HEK293T (cell line): Measurements from ENCODE around the gene SDHA.
"Not testable (repeated sequence)": the region's sequence is repeated elsewhere in the genome, so short reads cannot be mapped to it uniquely, and the experiment has no call there.

Experiments used
- CTCF ChIA-PET: fragments of 350-600 bp; formaldehyde crosslinking; extraction: SDS; loops from one replicate; lab custom pipeline; 2021; ENCODE audit warnings: antibody characterized with exemption, inconsistent platforms; lab: Yijun Ruan, JAX
- POLR2A ChIA-PET: fragments of 350-600 bp; formaldehyde crosslinking; extraction: SDS; loops from one replicate; lab custom pipeline; 2020; ENCODE audit warnings: antibody characterized with exemption, inconsistent platforms; lab: Yijun Ruan, JAX
- DNase-seq: peaks from one replicate; pipeline ENCODE4 v3.0.0; 2012; ENCODE audit warnings: mixed read lengths; ENCODE audit errors: extremely low spot score
- ARNT ChIP-seq: fragments of 450-650 bp; IDR thresholded peaks from 2 replicates; pipeline ENCODE4 v1.6.1; 2017; ENCODE audit warnings: mild to moderate bottlenecking
- BHLHE40 ChIP-seq: fragments of 450-650 bp; IDR thresholded peaks from 2 replicates; pipeline ENCODE4 v1.6.1; 2016; ENCODE audit warnings: mild to moderate bottlenecking, moderate library complexity, borderline replicate concordance
- CTBP1 ChIP-seq: fragments of 450-650 bp; IDR thresholded peaks from 2 replicates; pipeline ENCODE4 v1.6.1; 2016; ENCODE audit warnings: borderline replicate concordance
- ELF4 ChIP-seq: fragments of 450-650 bp; IDR thresholded peaks from 2 replicates; pipeline ENCODE4 v1.6.1; 2017; ENCODE audit warnings: antibody characterized with exemption
- FOXA1 ChIP-seq: fragments of 450-650 bp; IDR thresholded peaks from 2 replicates; pipeline ENCODE4 v1.6.1; 2016; ENCODE audit warnings: mild to moderate bottlenecking
- FOXK2 ChIP-seq: fragments of 450-650 bp; IDR thresholded peaks from 2 replicates; pipeline ENCODE4 v1.6.1; 2016; ENCODE audit warnings: mild to moderate bottlenecking
- FOXM1 ChIP-seq: fragments of 450-650 bp; IDR thresholded peaks from 2 replicates; pipeline ENCODE4 v1.6.1; 2017; ENCODE audit warnings: mild to moderate bottlenecking, borderline replicate concordance
- HDGF ChIP-seq: fragments of 450-650 bp; IDR thresholded peaks from 2 replicates; pipeline ENCODE4 v1.6.1; 2017; ENCODE audit warnings: antibody characterized with exemption, borderline replicate concordance
- L3MBTL2 ChIP-seq: fragments of 450-650 bp; conservative IDR thresholded peaks from 2 replicates; pipeline ENCODE4 v1.6.1; 2016; ENCODE audit warnings: mild to moderate bottlenecking
- LEF1 ChIP-seq: fragments of 450-650 bp; IDR thresholded peaks from 2 replicates; pipeline ENCODE4 v1.6.1; 2017; ENCODE audit warnings: mild to moderate bottlenecking, borderline replicate concordance
- NFRKB ChIP-seq: fragments of 450-650 bp; IDR thresholded peaks from 2 replicates; pipeline ENCODE4 v1.6.1; 2016; ENCODE audit warnings: mild to moderate bottlenecking, moderate library complexity
- SP1 ChIP-seq: fragments of 450-650 bp; IDR thresholded peaks from 2 replicates; pipeline ENCODE4 v1.6.1; 2017
- SUZ12 ChIP-seq: fragments of 450-650 bp; IDR thresholded peaks from 2 replicates; pipeline ENCODE4 v1.6.1; 2016; ENCODE audit warnings: mild to moderate bottlenecking
- TARDBP ChIP-seq: fragments of 450-650 bp; IDR thresholded peaks from 2 replicates; pipeline ENCODE4 v1.6.1; 2016
- ZNF384 ChIP-seq: fragments of 450-650 bp; IDR thresholded peaks from 2 replicates; pipeline ENCODE4 v1.6.1; 2016
- TF ChIP-seq, protein P1 (sequence below): fragments of 450-650 bp; IDR thresholded peaks from 2 replicates; pipeline ENCODE4 v1.6.1; 2016

Gene SDHA

GRCh38 chr5:234450-234849, 16.3 kb downstream of the SDHA start:
- DNase-seq, result no peak
- CTCF ChIA-PET, result no interaction called here
- TF ChIP-seq ZNF384 (no peak), SP1 (no peak), NFRKB (no peak), L3MBTL2 (no peak), FOXM1 (no peak), TARDBP (no peak), LEF1 (no peak), FOXK2 (no peak), FOXA1 (no peak), HDGF (no peak), ELF4 (no peak), ARNT (no peak), BHLHE40 (no peak), CTBP1 (no peak), SUZ12 (no peak)
- TF ChIP-seq, protein P1, sequence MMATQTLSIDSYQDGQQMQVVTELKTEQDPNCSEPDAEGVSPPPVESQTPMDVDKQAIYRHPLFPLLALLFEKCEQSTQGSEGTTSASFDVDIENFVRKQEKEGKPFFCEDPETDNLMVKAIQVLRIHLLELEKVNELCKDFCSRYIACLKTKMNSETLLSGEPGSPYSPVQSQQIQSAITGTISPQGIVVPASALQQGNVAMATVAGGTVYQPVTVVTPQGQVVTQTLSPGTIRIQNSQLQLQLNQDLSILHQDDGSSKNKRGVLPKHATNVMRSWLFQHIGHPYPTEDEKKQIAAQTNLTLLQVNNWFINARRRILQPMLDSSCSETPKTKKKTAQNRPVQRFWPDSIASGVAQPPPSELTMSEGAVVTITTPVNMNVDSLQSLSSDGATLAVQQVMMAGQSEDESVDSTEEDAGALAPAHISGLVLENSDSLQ, result no peak
- POLR2A ChIA-PET, result no interaction called here

- POLR2A ChIA-PET, CTCF ChIA-PET, DNase-seq: not testable (repeated sequence)
Measured at GRCh38 chr5:235527-235926, 17.4 kb downstream of the SDHA start.

DNA sequence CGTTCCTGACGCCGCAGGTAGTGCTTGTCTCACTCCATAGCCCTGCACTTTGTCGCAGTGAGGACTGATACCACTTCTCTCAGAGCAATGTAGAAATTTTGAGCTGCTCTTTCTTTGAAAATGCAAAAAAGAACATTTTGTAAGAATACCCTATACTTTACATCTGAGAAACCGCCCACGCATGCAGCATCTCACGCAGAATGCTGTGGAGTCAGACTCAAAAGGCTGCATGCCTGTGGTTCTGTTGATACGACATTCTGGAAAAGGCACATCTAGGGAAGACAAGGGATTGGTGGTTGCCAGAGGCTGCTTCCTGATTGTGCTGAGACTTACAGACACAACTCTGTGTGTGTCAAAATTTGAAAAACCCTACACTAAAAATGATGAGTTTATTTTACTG, 19.8 kb downstream of the SDHA start:
- DNase-seq, POLR2A ChIA-PET, CTCF ChIA-PET: not testable (repeated sequence)

- POLR2A ChIA-PET, CTCF ChIA-PET, DNase-seq: not testable (repeated sequence)
Measured at GRCh38 chr5:240550-240949, 22.4 kb downstream of the SDHA start.

DNA sequence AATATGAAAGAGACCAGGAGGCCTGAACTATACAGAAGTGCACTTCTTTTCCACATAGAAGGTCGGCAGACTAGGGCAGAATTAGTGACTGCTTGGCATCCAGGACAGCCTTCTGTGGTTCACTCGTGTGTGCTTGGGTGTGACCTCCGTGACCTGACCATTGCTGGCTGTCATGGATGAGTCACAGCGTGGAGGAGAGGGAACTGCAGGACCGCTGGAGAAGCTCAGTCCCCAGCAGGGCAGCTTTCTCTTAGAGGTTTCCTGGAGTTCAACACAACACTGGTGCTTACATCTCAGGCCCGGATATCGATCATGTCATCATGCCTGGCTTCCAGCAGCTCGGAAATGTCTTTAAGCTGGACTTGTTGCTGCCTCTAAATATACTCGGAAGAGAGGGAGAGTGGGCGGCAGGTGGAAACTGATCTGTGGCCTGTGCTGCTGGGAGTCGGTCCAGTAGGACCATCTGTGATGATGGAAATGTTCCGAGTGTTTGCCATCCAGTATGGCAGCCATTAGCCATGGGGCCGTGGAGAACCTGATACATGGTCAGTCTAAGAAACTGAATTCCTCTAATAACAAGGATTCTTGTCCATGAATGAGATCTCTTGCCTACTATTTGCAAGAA, 23.0 kb downstream of the SDHA start:
- POLR2A ChIA-PET, DNase-seq, CTCF ChIA-PET: not testable (repeated sequence)

- DNase-seq, CTCF ChIA-PET, POLR2A ChIA-PET: not testable (repeated sequence)
Measured at GRCh38 chr5:243683-244367, 25.7 kb downstream of the SDHA start.

DNA sequence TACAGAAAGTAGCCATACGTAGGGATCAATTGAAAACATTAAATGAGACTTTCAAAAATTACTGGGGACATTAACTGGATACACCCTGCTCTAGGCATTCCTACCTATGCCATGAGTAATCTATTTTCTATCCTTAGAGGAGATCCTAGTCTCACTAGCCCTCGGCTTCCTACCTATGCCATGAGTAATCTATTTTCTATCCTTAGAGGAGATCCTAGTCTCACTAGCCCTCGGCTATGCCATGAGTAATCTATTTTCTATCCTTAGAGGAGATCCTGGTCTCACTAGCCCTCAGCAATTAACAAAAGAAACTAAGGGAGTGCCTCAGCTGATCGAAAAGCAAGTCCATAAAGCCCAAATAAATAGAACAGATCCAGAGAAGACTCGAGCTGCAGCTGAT, 27.6 kb downstream of the SDHA start:
- CTCF ChIA-PET, DNase-seq, POLR2A ChIA-PET: not testable (repeated sequence)

- DNase-seq, CTCF ChIA-PET, POLR2A ChIA-PET: not testable (repeated sequence)
Measured at GRCh38 chr5:250396-250795, 32.3 kb downstream of the SDHA start.

DNA sequence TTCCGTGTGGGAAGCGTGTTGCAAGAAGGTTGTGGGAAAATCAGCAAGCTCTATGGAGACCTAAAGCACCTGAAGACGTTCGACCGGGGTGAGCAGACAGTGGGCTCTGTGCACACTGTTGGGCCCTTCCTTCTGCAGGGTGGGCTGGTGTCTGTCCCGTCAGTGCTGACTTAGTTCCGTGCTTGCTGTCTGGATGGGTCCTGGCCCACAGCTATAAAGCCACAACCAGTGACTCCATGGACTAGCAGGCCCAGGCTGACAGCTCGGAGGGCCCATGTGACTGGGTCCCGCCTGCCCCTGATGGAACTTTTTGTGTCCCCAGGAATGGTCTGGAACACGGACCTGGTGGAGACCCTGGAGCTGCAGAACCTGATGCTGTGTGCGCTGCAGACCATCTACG, 32.9 kb downstream of the SDHA start:
- DNase-seq, CTCF ChIA-PET, POLR2A ChIA-PET: not testable (repeated sequence)

DNA sequence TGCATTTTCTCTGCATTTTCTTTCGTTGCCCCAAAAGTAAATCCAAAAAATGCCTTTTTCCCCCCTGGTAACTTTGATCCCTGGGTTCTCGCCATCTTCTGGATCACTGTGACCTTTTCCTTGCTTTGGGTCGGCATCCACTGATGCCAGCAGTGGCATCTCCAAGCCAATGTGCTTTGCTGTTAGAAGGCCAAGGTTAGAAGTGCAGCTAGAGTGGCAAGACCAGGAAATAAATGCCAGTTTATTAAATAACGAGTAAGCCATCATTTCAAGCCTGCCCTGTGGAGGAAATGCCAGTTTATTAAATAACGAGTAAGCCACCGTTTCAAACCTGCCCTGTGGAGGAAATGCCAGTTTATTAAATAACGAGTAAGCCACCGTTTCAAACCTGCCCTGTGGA, 33.4 kb downstream of the SDHA start:
- CTCF ChIA-PET, DNase-seq, POLR2A ChIA-PET: not testable (repeated sequence)

- DNase-seq, CTCF ChIA-PET, POLR2A ChIA-PET: not testable (repeated sequence)
Measured at GRCh38 chr5:251975-252374, 33.9 kb downstream of the SDHA start.
